Measurements from ENCODE around the gene TMC3. TPM values are rescaled to one million over a fixed set of nuclear protein-coding genes. Genes with fewer than 3 reads are reported as not detected.

Gene TMC3
- total and polyA plus RNA-seq, 7 donors: not detected

- no peak overlapping the region for H3K4me3 ChIP-seq
- TF ChIP-seq CTCF (IDR thresholded peaks at IDR 0.05): no peak
- no peaks in the 10 kb centered on the region for H3K9me3 ChIP-seq
- 37 to 55% (median 42%) methylated on average over 5 of the region's 5 CpGs for WGBS, 3 donors
- intact Hi-C loops (cut with DNase I): no loop called here
- H3K4me1 ChIP-seq: no peaks in the 10 kb centered on the region
- peak in 1 of 4 donors; percentile 8 for ATAC-seq
- no peak for DNase-seq
- peaks cover 0 to 6% of the 10 kb centered on the region in 2 donors for H3K36me3 ChIP-seq (ENCODE audit: insufficient read depth in 1 of 2, low read depth in 1 of 2)
- no peaks in the 10 kb centered on the region for H3K27me3 ChIP-seq (ENCODE audit: insufficient read depth in 3 of 3, low read length in 2 of 3)
- H3K27ac ChIP-seq: no peak overlapping the region
Measured at GRCh38 chr15:81304226-81304625, 69.8 kb downstream of the TMC3 start.

GRCh38 chr15:81303244-81304225 is 70.5 kb downstream of the TMC3 start:
- Histone ChIP-seq H3K4me3 (no peak overlapping the region), H3K9me3 (no peaks in the 10 kb centered on the region), H3K27me3 (ENCODE audit: insufficient read depth in 3 of 3, low read length in 2 of 3) (no peaks in the 10 kb centered on the region), H3K4me1 (no peaks in the 10 kb centered on the region), H3K36me3 (ENCODE audit: insufficient read depth in 1 of 2, low read depth in 1 of 2) (peaks cover 0 to 6% of the 10 kb centered on the region in 2 donors), H3K27ac (no peak overlapping the region)
- 77 to 78% (median 78%) methylated on average over 9 of the region's 9 CpGs for WGBS, 3 donors
- intact Hi-C loops (cut with DNase I): no loop called here
- TF ChIP-seq CTCF (IDR thresholded peaks at IDR 0.05): no peak
- DNase-seq (no peak), ATAC-seq (no peak)

GRCh38 chr15:81302701-81303109 is 71.3 kb downstream of the TMC3 start:
- no peak for DNase-seq
- no peaks in the 10 kb centered on the region for H3K4me1 ChIP-seq
- intact Hi-C loops (cut with DNase I): no loop called here
- no peak overlapping the region for H3K27ac ChIP-seq
- 74 to 78% (median 77%) methylated on average over 6 of the region's 6 CpGs for WGBS, 3 donors
- peaks cover 0 to 6% of the 10 kb centered on the region in 2 donors for H3K36me3 ChIP-seq (ENCODE audit: insufficient read depth in 1 of 2, low read depth in 1 of 2)
- no peak for TF ChIP-seq CTCF (IDR thresholded peaks at IDR 0.05)
- ATAC-seq: no peak
- no peak overlapping the region for H3K4me3 ChIP-seq
- no peaks in the 10 kb centered on the region for H3K27me3 ChIP-seq (ENCODE audit: insufficient read depth in 3 of 3, low read length in 2 of 3)
- H3K9me3 ChIP-seq: no peaks in the 10 kb centered on the region

- no peak for ATAC-seq
- intact Hi-C loops (cut with DNase I): no loop called here
- H3K4me3 ChIP-seq: no peak overlapping the region
- peaks cover 0 to 6% of the 10 kb centered on the region in 2 donors for H3K36me3 ChIP-seq (ENCODE audit: insufficient read depth in 1 of 2, low read depth in 1 of 2)
- no peaks in the 10 kb centered on the region for H3K9me3 ChIP-seq
- no peaks in the 10 kb centered on the region for H3K27me3 ChIP-seq (ENCODE audit: insufficient read depth in 3 of 3, low read length in 2 of 3)
- H3K4me1 ChIP-seq: no peaks in the 10 kb centered on the region
- H3K27ac ChIP-seq: no peak overlapping the region
- no peak for DNase-seq
- 79 to 85% (median 82%) methylated on average over 5 of the region's 5 CpGs for WGBS, 3 donors
- no peak for TF ChIP-seq CTCF (IDR thresholded peaks at IDR 0.05)
Measured at GRCh38 chr15:81301815-81302399, 72.1 kb downstream of the TMC3 start.
